Caco-2 (cell line): ENCODE measurements around the gene SRSF2. TPM values are rescaled to one million over a fixed set of nuclear protein-coding genes. Genes with fewer than 3 reads are reported as not detected.

ENCODE experiments used
- BruUV-seq: library from RNA; stranded (reverse); fragments of 400-500 nt; replicated peaks from 2 replicates; lab custom pipeline; 2021; lab: Mats Ljungman, UMichigan
- CTCF ChIA-PET: fragments of 300-600 bp; sonication (Branson Sonifier 250); formaldehyde crosslinking; loops from one replicate; lab custom pipeline; 2022; ENCODE audit warnings: antibody characterized with exemption; lab: Charles Lee
- POLR2A ChIA-PET: fragments of 300-600 bp; sonication (Branson Sonifier 250); formaldehyde crosslinking; loops from one replicate; lab custom pipeline; 2022; ENCODE audit warnings: antibody characterized with exemption; lab: Charles Lee
- DNase-seq, 2 experiments: peaks; one replicate each; pipeline versions ENCODE4 v3.0.0 to v3.0.0-alpha.2; 2020 to 2022
- H3K27me3 ChIP-seq: replicated peaks from 2 replicates; pipeline ENCODE4 v1.6.0; 2011; ENCODE audit warnings: low read length; ENCODE audit not compliant: control insufficient read depth, insufficient read depth
- H3K36me3 ChIP-seq: 2 replicates; pipeline ENCODE4 v1.5.1; 2011; ENCODE audit warnings: low read length; ENCODE audit not compliant: control insufficient read depth, insufficient read depth
- H3K4me1 ChIP-seq: fragments of 250-450 bp; sonication (Bioruptor Pico); 2 replicates; pipeline ENCODE4 v1.5.1; 2020; ENCODE audit warnings: mild to moderate bottlenecking
- H3K4me3 ChIP-seq: 2 replicates; pipeline ENCODE4 v1.5.1; 2011; ENCODE audit warnings: low read depth, mild to moderate bottlenecking, control low read depth, low read length
- H3K9me3 ChIP-seq: fragments of 250-450 bp; sonication (Bioruptor Pico); 2 replicates; pipeline ENCODE4 v1.5.1; 2020; ENCODE audit warnings: mild to moderate bottlenecking, moderate library complexity
- H3K27ac Mint-ChIP-seq: one replicate; pipeline ENCODE4 v1.8.0; 2022; ENCODE audit warnings: mixed read lengths; ENCODE audit not compliant: unreplicated experiment
- H3K27me3 Mint-ChIP-seq: one replicate; pipeline ENCODE4 v1.8.0; 2022; ENCODE audit warnings: mixed read lengths; ENCODE audit not compliant: insufficient read depth, unreplicated experiment
- H3K36me3 Mint-ChIP-seq: one replicate; pipeline ENCODE4 v1.8.0; 2022; ENCODE audit warnings: mild to moderate bottlenecking, mixed read lengths; ENCODE audit not compliant: insufficient read depth, unreplicated experiment
- H3K4me1 Mint-ChIP-seq: one replicate; pipeline ENCODE4 v1.8.0; 2022; ENCODE audit warnings: low read depth, mixed read lengths; ENCODE audit not compliant: unreplicated experiment
- H3K4me3 Mint-ChIP-seq: one replicate; pipeline ENCODE4 v1.8.0; 2022; ENCODE audit warnings: mild to moderate bottlenecking, moderate library complexity, mixed read lengths; ENCODE audit not compliant: unreplicated experiment
- H3K9me3 Mint-ChIP-seq: one replicate; pipeline ENCODE4 v1.8.0; 2022; ENCODE audit warnings: mixed read lengths; ENCODE audit not compliant: unreplicated experiment
- intact Hi-C: fragments of 100-400 bp; cut with micrococcal nuclease; formaldehyde crosslinking; loops from one replicate; pipeline ENCODE4 v1.10.0; 2022; ENCODE audit not compliant: unreplicated experiment
- total RNA-seq: library from RNA; stranded (reverse); gene quantifications from 2 replicates; pipeline ENCODE4 v1.2.3, GENCODE V29; 2022
- TF ChIP-seq, protein P1 (sequence below), 2 experiments: fragments of 200-600 bp in 1 of 2; IDR thresholded peaks; 1 replicate in 1 of 2; 2 replicates in 1 of 2; pipeline versions ENCODE4 v1.5.1 to v1.8.0; 2011 to 2022; ENCODE audit warnings: antibody characterized with exemption in 1 of 2, control low read depth in 1 of 2, inconsistent platforms in 1 of 2, low read depth in 1 of 2, low read length in 1 of 2, mild to moderate bottlenecking in 1 of 2, moderate library complexity in 1 of 2; ENCODE audit not compliant: insufficient read depth in 1 of 2, severe bottlenecking in 1 of 2, unreplicated experiment in 1 of 2

The SRSF2 gene
- total RNA-seq, 1 experiment from 2014 or later: 356 TPM

DNA sequence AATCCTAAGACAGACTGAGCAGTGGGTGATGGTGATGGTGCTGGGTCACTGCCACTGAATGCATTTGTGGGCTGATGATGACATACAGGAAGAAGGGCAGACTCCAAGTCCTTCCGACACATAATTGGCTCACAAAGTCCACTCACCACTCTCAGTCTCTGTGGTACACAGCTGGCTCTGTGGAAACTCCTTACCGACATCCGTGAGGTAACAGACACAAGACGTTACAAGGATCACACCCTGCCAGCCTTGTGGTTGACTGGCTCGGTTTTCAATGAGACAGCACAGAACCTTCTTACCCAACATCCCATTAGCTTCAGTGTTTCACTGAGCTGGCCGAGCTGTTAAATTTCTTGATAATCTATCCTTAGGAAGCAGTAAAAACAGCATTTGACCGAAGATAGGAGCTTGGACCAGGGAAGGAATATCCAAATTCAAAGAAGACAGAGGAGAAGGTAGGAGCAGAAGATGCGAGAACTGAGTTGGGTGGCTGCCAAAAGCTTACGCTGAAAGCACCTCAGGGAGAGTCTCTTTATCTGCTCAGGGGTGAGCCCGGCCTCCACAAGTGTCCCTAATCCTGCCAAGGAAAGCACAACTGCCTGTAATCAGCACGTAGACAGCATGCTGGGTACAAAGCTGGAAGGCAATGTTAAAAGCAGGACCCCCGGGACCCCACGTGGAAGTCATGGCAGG, 20.8 kb downstream of the SRSF2 start:
- Mint-ChIP-seq H3K27ac (no peak overlapping the region), H3K4me3 (no peak overlapping the region), H3K36me3 (peaks cover 67% of the 10 kb centered on the region), H3K27me3 (no peaks in the 10 kb centered on the region), H3K9me3 (no peaks in the 10 kb centered on the region), H3K4me1 (peaks cover 11% of the 10 kb centered on the region)
- Histone ChIP-seq H3K36me3 (peaks cover 3% of the 10 kb centered on the region), H3K9me3 (no peaks in the 10 kb centered on the region), H3K27me3 (no peaks in the 10 kb centered on the region), H3K4me3 (no peak overlapping the region), H3K4me1 (peaks cover 2% of the 10 kb centered on the region; the same call in 1 of the 2 replicates)
- intact Hi-C loops: no loop called here
- no peak for DNase-seq
- ChIA-PET CTCF (no interaction called here), POLR2A (no interaction called here)
- TF ChIP-seq, protein P1, sequence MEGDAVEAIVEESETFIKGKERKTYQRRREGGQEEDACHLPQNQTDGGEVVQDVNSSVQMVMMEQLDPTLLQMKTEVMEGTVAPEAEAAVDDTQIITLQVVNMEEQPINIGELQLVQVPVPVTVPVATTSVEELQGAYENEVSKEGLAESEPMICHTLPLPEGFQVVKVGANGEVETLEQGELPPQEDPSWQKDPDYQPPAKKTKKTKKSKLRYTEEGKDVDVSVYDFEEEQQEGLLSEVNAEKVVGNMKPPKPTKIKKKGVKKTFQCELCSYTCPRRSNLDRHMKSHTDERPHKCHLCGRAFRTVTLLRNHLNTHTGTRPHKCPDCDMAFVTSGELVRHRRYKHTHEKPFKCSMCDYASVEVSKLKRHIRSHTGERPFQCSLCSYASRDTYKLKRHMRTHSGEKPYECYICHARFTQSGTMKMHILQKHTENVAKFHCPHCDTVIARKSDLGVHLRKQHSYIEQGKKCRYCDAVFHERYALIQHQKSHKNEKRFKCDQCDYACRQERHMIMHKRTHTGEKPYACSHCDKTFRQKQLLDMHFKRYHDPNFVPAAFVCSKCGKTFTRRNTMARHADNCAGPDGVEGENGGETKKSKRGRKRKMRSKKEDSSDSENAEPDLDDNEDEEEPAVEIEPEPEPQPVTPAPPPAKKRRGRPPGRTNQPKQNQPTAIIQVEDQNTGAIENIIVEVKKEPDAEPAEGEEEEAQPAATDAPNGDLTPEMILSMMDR (IDR thresholded peaks at IDR 0.05; ENCODE audit: insufficient read depth in 1 of 2, low read depth in 1 of 2, low read length in 1 of 2, severe bottlenecking in 1 of 2, unreplicated experiment in 1 of 2): no peak
- BruUV-seq: no TSS peak

DNA sequence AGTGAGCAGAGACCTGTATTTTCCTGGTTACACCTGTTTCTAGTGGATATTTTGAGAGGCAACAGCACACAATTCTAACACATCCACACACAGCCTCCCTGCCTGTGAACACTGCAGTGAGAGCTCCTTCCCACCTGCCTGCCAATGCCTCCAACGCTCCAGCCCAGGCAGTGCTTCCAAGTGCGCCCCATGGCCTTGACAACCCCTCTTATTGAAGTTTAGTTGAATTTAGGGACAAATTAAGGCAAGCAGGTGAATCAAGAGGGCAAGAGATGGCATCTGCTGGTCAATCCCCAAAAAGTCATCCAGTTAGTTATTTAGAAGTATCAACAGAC, 21.7 kb downstream of the SRSF2 start:
- H3K4me3 Mint-ChIP-seq: no peak overlapping the region
- ChIA-PET POLR2A (no interaction called here), CTCF (no interaction called here)
- H3K9me3 Mint-ChIP-seq: no peaks in the 10 kb centered on the region
- Histone ChIP-seq H3K27me3 (no peaks in the 10 kb centered on the region), H3K9me3 (no peaks in the 10 kb centered on the region), H3K4me3 (no peak overlapping the region), H3K4me1 (peaks cover 5% of the 10 kb centered on the region; the same call in 1 of the 2 replicates), H3K36me3 (peaks cover 3% of the 10 kb centered on the region)
- TF ChIP-seq, protein P1 (IDR thresholded peaks at IDR 0.05; ENCODE audit: insufficient read depth in 1 of 2, low read depth in 1 of 2, low read length in 1 of 2, severe bottlenecking in 1 of 2, unreplicated experiment in 1 of 2): no peak
- no peak for DNase-seq
- no TSS peak for BruUV-seq
- no peak overlapping the region for H3K27ac Mint-ChIP-seq
- peaks cover 62% of the 10 kb centered on the region for H3K36me3 Mint-ChIP-seq
- no peaks in the 10 kb centered on the region for H3K27me3 Mint-ChIP-seq
- intact Hi-C loops: loop anchor here (2.0 kb wide), 2 partner anchors 29 to 159 kb away; no protein-coding TSS in a partner anchor
- peaks cover 13% of the 10 kb centered on the region for H3K4me1 Mint-ChIP-seq

DNA sequence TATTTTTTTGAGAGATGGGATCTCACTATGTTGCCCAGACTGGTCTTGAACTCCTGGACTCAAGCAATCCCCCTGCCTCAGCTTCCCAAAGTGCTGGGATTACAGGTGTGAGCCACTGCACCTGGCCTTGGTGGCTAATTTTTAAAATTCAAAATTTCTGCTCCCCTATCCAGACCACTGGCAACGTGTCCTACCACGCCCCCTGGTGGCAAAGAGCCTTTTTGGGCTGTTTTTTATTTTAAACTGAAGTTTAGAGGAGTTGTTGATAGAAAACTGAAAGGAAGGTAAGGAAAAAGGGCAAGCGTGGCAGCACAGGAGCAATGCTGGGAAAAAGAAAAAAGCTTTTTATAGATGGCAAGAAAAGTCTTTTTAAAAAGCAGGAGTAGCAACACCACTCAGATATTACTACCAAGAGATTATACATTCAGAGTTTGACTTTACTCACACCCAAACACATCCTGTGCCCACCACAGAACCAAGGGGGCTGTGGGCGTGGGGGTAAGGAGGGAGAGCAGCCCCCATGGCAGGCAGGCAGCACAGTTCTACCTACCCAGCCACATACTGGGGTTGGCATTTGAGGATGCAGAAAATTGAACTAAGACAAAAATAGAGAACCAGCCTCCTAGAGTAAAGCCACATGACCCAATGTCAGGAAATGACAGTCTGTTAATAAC, 22.2 kb downstream of the SRSF2 start:
- Histone ChIP-seq H3K9me3 (no peaks in the 10 kb centered on the region), H3K27me3 (no peaks in the 10 kb centered on the region), H3K36me3 (peaks cover 3% of the 10 kb centered on the region), H3K4me1 (peaks cover 5% of the 10 kb centered on the region; the same call in 1 of the 2 replicates), H3K4me3 (no peak overlapping the region)
- no TSS peak for BruUV-seq
- CTCF ChIA-PET: no interaction called here
- Mint-ChIP-seq H3K4me3 (no peak overlapping the region), H3K27me3 (no peaks in the 10 kb centered on the region), H3K9me3 (no peaks in the 10 kb centered on the region), H3K27ac (no peak overlapping the region), H3K36me3 (peaks cover 57% of the 10 kb centered on the region), H3K4me1 (peaks cover 13% of the 10 kb centered on the region)
- intact Hi-C loops: loop anchor here (2.0 to 5.0 kb wide), 3 partner anchors 28 to 158 kb away; no protein-coding TSS in a partner anchor
- TF ChIP-seq, protein P1 (IDR thresholded peaks at IDR 0.05; ENCODE audit: insufficient read depth in 1 of 2, low read depth in 1 of 2, low read length in 1 of 2, severe bottlenecking in 1 of 2, unreplicated experiment in 1 of 2): peak; percentile 82 to 89
- DNase-seq: peak; percentile 66 to 84
- POLR2A ChIA-PET: no interaction called here
